ENCODE data around the gene ZG16B.

DNA sequence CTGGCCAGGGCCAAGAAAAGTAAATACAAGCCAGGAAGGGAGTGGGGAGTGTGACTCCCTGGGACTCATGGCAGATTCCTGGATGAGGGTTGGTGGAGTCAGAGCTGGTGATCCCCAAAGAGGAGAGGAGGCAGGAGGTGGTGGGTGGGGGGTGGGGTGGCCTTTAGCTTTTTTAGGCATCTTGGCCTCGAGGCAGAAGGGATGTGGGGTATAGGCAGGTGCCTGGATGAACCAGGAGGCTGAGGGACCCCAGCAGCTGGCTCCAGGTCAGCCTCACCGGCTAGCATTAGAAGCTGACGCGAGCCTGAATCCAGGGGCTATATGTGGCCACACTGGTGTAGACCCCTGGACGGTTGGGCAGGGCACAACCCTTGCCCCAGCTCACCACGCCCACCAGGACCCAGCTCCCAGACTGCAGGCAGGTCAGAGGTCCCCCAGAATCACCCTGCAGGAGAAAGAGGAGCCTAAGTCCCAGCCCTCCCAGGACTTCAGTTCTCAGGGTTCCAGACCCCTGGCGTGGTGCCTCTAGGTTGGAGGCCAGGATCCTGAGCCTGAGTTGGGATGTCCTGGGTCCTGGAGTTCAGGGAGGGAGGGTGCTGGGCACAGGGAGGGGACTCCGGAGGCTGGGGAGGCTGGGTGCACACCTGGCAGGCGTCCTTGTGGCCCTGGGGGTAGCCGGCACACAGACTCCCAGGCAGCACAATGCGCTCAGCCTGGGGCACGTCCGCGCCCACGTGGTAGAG is 45.6 kb upstream of the ZG16B start:
- TF ChIP-seq CTCF (IDR thresholded peaks at IDR 0.05) (no peak), POLR2A (IDR thresholded peaks at IDR 0.05) (no peak)
